GM21360 (cell line): Measurements from ENCODE around the gene LYSMD4.

Experiments used
- ATAC-seq: cut with Tn5 transposase; IDR thresholded peaks from one replicate; pipeline ENCODE4 v1.9.1; 2021; ENCODE audit warnings: mild to moderate bottlenecking, moderate library complexity; ENCODE audit not compliant: unreplicated experiment

Gene LYSMD4

DNA sequence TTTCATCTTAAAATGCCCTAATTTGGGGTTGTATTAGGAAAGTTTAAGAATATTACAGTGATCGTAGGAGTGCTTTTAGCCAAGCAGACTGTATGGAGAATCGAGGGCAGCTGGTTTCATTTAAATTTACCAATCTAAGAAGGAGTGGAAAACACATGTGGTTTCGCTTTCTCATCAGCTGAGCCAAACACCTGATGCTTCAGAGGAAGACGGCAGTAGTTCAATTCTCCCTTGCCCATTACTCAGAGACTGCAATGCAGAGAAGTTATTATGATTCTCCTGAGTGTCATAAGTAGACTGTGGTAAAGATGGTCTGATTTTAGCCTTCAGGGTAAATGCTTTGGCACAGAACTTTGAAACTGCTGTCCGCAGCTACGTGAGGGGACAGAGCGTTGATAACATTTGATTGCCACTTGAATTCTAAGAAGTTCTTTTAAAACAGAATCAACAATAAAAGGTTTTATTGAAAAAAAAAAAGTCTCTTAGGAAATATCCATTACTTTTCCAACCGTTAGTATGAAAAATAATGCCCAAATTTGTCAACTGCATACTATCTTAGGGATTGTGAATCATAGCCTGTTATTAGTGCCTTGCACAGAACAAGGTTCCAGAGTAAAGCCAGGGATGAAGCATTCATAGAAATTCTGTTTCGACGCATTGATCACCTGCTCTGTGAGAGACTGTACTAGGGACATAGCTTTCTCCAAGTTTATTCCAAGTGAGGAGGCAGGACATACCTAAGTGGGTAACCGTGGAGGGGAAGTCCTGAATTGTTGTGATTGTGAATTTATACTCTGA lies 25.6 kb downstream of the LYSMD4 start:
- no peak for ATAC-seq

DNA sequence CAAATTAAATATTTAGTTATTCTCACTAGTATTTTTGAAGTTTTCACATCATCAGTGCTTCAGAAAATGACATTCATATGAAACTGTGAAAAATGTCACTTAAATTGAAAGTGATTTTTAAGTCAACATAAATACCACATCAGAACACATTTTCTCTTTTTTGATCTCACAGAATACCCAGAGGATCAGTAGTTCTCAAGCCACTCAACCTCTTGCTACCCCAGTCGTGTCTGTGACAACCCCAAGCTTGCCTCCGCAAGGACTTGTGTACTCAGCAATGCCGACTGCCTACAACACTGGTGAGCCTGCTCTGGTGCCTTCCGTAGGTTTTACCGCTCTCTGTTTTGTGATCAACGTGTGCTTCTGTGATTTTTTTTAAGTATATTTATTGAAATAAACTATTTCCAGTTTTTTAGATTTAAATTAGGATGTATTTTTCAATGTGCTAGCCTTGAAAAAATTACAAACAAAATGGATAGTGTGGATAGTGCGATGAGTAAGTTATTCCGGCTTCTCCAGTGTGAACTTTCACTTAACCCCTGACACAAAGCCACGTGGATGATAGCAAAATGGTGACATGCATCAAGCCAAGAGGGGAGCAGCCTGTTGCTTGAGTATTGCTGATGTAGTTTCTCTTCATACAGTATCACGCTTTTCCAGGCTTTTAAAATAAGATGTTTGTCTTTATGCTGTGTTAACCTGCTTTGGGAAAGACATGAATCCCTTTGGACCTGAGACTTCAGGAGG lies 26.5 kb downstream of the LYSMD4 start:
- ATAC-seq = no peak

DNA sequence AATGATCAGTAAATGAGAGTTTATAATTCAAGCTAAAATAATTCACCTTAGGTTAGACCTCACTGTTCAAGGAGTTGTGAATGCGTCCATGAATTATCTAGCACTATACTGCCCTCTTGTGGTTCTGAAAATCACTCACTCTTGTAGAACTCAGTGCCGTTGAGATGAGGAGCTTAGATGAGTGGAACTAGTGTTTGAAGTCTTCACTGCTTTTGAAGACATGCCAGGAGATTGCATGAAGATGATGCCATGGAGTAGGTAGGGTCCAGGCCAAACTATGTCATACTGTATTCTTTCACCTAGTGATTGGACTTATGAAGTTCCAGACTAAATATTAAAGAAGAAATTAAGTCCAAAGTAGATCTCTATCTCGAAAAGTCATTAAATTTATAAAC lies 28.8 kb downstream of the LYSMD4 start:
- ATAC-seq = peak; percentile 52

DNA sequence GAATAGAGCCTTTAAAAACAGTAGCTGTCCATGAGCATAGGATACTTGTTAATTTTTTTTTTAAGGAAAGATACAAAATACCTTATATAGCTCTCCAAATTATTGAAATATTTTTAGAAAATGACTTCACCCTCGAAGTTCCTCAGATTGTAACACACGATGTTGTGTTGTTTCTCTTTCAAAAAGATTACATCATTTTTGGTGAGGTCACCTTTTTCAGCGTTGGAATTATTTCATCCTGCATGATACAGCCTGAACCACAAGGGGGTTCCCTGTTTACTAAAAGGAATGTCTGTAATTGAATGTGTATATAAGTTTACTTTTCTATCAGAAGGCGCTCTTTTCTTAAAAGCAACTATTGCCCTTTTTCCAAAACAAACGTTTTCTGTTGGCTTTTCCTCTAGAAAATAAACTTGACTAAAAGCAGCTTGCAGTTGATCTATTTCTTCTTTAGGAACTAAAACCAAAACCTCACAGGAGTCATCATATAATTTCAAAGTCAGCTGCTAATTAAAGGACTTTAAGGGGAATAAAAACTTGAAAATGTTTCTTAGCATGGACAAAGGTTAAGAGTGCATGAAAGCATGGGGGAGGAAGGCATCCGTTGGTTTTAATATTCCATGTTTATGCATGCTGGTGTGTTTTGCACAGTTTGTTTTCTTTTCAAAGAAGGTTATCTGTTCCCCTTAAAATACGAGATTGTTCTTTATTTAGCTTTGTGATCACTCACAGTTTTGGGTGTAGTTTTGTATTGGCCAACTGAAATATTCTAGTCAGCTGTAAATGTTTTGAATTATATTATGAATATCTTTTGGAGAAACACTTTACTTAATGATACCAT lies 29.4 kb downstream of the LYSMD4 start:
- peak; percentile 78 for ATAC-seq

DNA sequence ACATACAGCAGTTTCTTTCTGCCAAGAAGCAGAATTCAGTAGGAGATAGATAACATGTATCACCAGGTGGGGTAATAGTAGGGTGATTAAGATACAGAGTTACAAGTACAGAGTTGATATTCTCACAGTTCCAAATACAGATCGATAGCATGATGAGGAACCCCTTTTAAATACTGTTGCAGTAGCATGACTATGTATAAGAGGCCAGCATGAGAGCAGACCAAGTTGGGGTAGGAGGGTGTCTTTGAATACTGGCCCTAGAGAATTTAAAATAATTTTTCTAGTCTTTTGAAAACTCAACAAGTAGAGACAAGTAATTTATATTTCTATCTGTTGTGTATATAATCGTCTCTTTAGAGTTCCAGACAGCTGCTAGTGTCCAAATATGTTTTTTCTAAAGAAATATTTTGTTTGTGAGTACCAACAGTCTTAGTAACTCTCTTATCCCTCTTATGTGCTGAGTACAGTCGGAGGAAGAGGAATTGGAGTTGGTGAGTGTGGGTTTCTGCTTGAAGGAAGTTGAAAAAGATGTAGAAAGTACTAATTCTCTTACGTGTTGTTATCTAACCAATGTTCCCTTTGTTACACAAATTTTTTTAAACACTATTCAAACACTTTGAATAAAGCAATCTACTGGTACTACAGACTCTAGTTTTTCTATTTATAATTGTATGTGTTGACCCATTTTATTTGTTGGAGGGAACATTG lies 30.2 kb downstream of the LYSMD4 start:
- no peak for ATAC-seq

DNA sequence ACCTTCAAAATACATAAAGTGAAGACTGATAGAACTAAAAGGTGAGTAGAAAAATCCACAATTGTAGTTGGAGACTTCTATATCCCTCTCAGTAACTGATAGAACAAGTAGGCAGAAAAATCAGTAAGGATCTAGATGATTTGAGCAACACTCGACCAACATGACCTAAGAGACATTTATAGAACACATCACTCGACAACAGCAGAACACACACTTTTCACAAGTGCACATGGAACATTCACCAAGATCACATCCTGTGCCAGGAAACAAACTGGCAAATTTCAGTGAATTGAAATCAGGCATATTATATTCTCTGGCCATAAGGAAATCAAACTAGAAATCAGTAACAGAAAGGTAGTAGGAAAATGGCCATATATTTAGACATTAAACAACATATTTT lies 37.1 kb downstream of the LYSMD4 start:
- ATAC-seq = no peak

DNA sequence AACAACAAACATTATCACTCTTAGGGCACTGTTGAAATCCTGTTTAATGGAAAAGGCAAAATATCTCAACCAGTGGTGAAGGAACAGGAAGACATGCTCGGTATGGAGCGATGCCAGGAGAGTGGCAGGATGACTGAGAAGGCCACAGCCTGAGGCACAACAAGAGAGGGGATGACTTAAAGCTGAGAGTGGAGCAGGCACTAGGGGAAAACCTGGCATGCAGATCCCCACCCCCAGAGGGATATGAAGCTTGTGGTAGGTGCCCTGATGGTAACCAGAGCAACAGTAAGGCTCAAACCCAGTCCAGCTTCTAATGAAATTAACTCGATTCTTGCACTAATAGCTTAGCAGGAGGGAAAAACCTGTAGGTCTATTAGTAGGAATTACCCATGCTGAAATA lies 40.4 kb downstream of the LYSMD4 start:
- ATAC-seq = no peak

DNA sequence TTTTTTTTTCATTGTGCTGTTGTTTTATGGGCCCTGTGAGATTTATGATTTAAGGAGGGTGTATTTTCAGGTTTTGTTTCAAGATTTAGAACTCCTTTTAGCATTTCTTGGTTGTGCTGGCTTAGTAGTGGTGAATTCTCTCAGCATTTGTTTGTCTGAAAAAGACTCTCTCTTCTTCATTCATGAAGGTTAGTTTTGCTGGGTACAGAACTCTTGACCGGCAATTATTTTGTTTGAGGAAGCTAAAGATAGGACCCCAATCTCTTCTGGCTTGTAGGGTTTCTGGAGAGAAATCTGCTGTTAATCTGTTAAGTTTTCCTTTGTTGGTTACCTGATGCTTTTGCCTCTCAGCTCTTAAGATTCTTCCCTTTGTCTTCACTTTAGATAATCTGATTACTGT lies 46.9 kb downstream of the LYSMD4 start:
- no peak for ATAC-seq

DNA sequence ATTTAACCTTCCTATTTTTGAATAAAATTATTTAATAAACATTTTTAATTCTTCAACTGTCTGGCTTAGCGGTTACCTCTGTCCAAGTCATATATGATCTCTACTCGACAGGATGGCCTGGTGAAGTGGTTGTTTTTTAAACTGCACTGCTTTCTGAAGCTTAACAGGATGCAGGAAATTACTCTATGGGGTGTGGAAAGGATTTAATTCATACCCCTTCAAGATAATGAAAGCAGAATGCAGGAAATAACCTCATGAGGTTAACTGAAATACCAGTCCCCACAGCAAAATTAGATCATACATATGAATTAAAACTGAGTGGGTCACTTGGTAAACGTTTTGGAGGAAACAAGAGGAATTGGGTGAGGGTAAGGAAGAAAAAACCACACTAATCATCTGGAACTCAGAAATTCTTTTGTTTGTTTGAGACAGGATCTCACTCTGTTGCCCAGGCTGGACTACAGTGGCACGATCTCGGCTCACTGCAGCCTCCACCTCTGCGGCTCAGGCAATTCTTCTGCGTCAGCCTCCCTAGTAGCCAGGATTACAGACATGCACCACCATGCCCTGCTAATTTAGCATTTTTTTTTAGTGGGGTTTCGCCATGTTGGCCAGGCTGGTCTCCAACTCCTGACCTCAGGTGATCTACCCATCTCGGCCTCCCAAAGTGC lies 50.1 kb downstream of the LYSMD4 start:
- ATAC-seq = no peak

DNA sequence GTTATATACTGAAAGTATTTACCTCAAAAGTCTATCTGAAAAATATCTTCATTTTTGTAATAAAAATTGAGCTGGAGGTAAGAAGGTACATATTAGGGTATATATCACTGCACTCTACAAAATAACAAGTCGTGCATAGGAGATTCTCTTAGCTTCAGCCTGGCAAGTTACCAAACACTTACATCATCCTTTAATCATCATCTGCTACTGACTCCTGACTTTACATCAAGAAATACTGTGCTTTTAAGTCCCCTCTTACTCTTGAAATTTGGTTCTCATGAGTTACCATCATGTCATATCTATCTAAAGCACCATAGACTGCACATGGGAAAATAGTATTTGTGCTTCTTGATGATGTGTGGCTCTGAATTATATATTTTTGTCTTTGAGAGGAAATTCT lies 50.8 kb downstream of the LYSMD4 start:
- no peak for ATAC-seq

DNA sequence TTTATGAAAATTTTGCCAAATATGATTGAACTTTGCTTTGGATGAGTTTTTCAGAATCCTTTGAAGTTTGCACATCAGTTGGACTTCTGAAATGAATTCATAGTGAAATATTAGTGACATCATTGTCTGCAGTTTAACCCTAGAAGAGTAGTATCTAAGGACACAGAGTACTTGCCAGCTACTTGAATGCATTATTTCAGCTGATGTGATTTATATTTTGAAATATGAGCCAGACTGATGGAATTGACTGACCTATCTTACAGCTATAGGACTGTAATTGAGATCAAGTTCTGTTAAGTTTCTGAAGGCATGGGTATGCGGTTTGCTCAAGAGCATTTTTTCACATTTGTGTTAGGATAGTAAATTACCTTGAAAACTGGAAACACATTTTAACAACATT lies 51.2 kb downstream of the LYSMD4 start:
- no peak for ATAC-seq

DNA sequence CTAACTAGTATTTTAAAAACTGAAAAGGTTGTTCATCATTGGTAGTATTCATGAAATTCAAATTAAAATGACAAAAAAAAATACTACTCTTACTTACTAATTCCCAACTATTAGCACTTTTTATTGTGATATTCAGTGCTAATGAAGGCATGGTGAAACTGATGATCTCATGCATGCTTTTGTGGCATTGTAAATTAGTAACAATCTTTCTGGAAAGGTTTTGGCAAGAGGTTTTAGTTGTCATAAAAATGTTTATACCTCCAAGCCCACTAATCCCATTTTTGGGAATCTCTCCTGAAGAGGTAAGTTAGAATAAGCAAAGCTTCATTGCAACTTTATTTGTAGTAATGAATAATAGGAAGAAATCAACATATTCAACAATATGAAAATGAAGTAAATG lies 53.0 kb downstream of the LYSMD4 start:
- ATAC-seq = no peak

DNA sequence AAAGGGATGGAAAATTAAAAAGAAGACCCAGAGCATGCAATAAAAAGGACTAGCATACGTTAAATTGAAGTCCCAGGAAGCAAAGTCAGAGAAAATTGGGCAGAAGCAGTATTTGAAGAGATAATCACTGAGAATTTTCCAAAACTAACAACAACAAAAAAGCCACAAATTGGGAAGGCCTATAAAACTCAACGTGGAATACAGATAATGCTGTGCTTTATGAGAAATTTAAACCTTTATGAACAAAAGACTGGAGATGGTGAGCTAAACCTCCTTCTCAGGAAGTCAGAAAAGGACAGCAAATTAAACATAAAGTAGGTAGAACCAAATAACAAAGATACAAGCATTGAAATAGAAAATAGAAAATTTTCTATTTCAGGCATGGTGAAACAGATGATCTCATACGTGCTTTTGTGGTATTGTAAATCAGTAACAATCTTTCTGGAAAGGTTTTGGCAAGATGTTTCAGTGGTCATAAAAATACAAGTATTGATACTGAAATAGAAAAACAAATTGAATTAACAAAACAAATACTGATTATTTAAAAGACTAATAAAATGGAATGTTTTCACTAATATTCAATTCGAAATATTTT lies 55.6 kb downstream of the LYSMD4 start:
- ATAC-seq = peak; percentile 66
